CD4-positive, alpha-beta T cell (primary cell): ENCODE measurements around the gene OPCML. TPM values are rescaled to one million over a fixed set of nuclear protein-coding genes. Genes with fewer than 3 reads are reported as not detected.

Experiments
- ATAC-seq: fragments of 200-7000 bp; cut with Tn5 transposase; one replicate; pipeline ENCODE4 v1.10.0; 2022; ENCODE audit warnings: mild to moderate bottlenecking; ENCODE audit not compliant: poor library complexity
- CTCF ChIA-PET: fragments of 350-600 bp; sonication (Branson Sonifier 250); formaldehyde crosslinking; loops from one replicate; lab custom pipeline; 2021; ENCODE audit warnings: antibody characterized with exemption, inconsistent platforms; lab: Charles Lee
- POLR2A ChIA-PET: fragments of 350-600 bp; sonication (Branson Sonifier 250); formaldehyde crosslinking; loops from one replicate; lab custom pipeline; 2021; ENCODE audit warnings: antibody characterized with exemption, inconsistent platforms; lab: Charles Lee
- DNase-seq, 14 experiments: peaks; one replicate each; pipeline ENCODE4 v3.0.0-alpha.2; 2013 to 2020; ENCODE audit warnings: mixed read lengths in 2 of 14
- H3K27ac ChIP-seq, 2 donors: one replicate each; pipeline versions ENCODE4 v1.5.1 to v1.7.0; 2013; ENCODE audit warnings: low read length in 2 of 2, low read depth in 1 of 2, mild to moderate bottlenecking in 1 of 2
- H3K27me3 ChIP-seq, 2 experiments: 1 replicate in 1 of 2; 2 replicates in 1 of 2; pipeline versions ENCODE4 v1.6.1 to v1.7.0; 2013; ENCODE audit warnings: low read length in 2 of 2, control low read depth in 1 of 2, mild to moderate bottlenecking in 1 of 2, moderate library complexity in 1 of 2; ENCODE audit not compliant: insufficient read depth in 2 of 2, control insufficient read depth in 1 of 2
- H3K36me3 ChIP-seq: one replicate; pipeline ENCODE4 v1.6.1; 2013; ENCODE audit warnings: low read length, control low read depth; ENCODE audit not compliant: insufficient read depth
- H3K4me1 ChIP-seq: one replicate; pipeline ENCODE4 v1.6.1; 2013; ENCODE audit warnings: low read length, control low read depth; ENCODE audit not compliant: insufficient read depth
- H3K4me3 ChIP-seq: one replicate; pipeline ENCODE4 v1.5.1; 2013; ENCODE audit warnings: mild to moderate bottlenecking, low read length, moderate library complexity
- H3K9me3 ChIP-seq, 2 experiments: 1 replicate in 1 of 2; 2 replicates in 1 of 2; pipeline versions ENCODE4 v1.6.1 to v1.7.0; 2013; ENCODE audit warnings: low read length in 2 of 2, mild to moderate bottlenecking in 2 of 2, control low read depth in 1 of 2, moderate library complexity in 1 of 2; ENCODE audit not compliant: control insufficient read depth in 1 of 2, insufficient read depth in 1 of 2
- H3K27ac Mint-ChIP-seq: one replicate; pipeline ENCODE4 v1.8.0; 2020; ENCODE audit warnings: mixed read lengths
- H3K27me3 Mint-ChIP-seq: one replicate; pipeline ENCODE4 v1.8.0; 2021; ENCODE audit warnings: mixed read lengths
- H3K36me3 Mint-ChIP-seq: one replicate; pipeline ENCODE4 v1.8.0; 2021; ENCODE audit warnings: low read depth, mixed read lengths
- H3K4me1 Mint-ChIP-seq: one replicate; pipeline ENCODE4 v1.8.0; 2021; ENCODE audit warnings: low read depth, mixed read lengths
- H3K4me3 Mint-ChIP-seq: one replicate; pipeline ENCODE4 v1.8.0; 2020; ENCODE audit warnings: mild to moderate bottlenecking, mixed read lengths
- H3K9me3 Mint-ChIP-seq: one replicate; pipeline ENCODE4 v1.8.0; 2020; ENCODE audit warnings: mixed read lengths
- CTCF ChIP-seq: fragments of 200-600 bp; IDR thresholded peaks from one replicate; pipeline ENCODE4 v1.8.0; 2022; ENCODE audit warnings: antibody characterized with exemption, mild to moderate bottlenecking
- intact Hi-C, 2 experiments: fragments of 100-400 bp; cut with DNase I in 1 of 2; cut with micrococcal nuclease in 1 of 2; formaldehyde crosslinking; loops; one replicate each; pipeline versions ENCODE4 v1.15.1 to v1.9.0; 2023 to 2025; cut with DNase I, micrococcal nuclease
- total RNA-seq, 174 experiments: library from RNA in 2 of 174; stranded (reverse) in 2 of 174; gene quantifications; one replicate each; pipeline ENCODE4 v1.2.3 and lab custom pipeline; 2021 to 2026

OPCML gene
- total RNA-seq, 2 experiments from 2014 or later: not detected

DNA sequence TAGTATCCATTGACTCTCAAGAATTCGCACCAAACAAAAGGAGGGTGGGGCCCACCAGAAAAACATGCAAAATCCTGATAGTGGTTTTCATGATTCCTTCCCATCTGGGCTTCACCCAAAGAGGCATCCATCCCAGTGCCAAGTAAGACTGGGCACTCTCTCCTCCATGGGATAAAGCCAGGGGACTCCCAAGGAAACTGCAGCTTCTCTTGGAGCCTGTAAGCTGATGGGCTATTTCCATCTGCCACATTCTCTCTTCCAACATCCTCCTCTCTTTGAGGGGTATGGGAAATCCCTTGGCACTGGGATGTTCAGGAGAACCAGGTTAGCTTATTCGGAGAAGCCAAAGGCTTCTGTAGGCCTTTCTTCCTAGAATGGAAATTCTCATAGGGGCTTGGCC is 10.8 kb downstream of the OPCML start:
- no peaks in the 10 kb centered on the region for H3K27me3 ChIP-seq
- Mint-ChIP-seq H3K27me3 (peaks cover 5% of the 10 kb centered on the region), H3K9me3 (no peaks in the 10 kb centered on the region), H3K4me1 (no peaks in the 10 kb centered on the region), H3K27ac (no peak overlapping the region), H3K4me3 (no peak overlapping the region), H3K36me3 (no peaks in the 10 kb centered on the region)
- DNase-seq (no peak), ATAC-seq (no peak)
- no peak for TF ChIP-seq CTCF
- H3K9me3 ChIP-seq: peaks cover 0 to 13% of the 10 kb centered on the region in 2 experiments
- no peak overlapping the region for H3K27ac ChIP-seq
- H3K4me3 ChIP-seq: no peak overlapping the region
- ChIA-PET CTCF (no interaction called here), POLR2A (no interaction called here)
- no peaks in the 10 kb centered on the region for H3K4me1 ChIP-seq
- intact Hi-C loops: no loop called here
- no peaks in the 10 kb centered on the region for H3K36me3 ChIP-seq

- Histone ChIP-seq H3K27me3 (no peaks in the 10 kb centered on the region), H3K27ac (no peak overlapping the region), H3K4me1 (no peaks in the 10 kb centered on the region), H3K9me3 (peaks cover 0 to 15% of the 10 kb centered on the region in 2 experiments), H3K4me3 (no peak overlapping the region), H3K36me3 (no peaks in the 10 kb centered on the region)
- no peak for DNase-seq
- no peak overlapping the region for H3K4me3 Mint-ChIP-seq
- no peaks in the 10 kb centered on the region for H3K27me3 Mint-ChIP-seq
- ATAC-seq: no peak
- no peaks in the 10 kb centered on the region for H3K9me3 Mint-ChIP-seq
- CTCF ChIA-PET: no interaction called here
- POLR2A ChIA-PET: no interaction called here
- intact Hi-C loops: no loop called here
- TF ChIP-seq CTCF: no peak
- H3K27ac Mint-ChIP-seq: no peak overlapping the region
- H3K4me1 Mint-ChIP-seq: no peaks in the 10 kb centered on the region
- no peaks in the 10 kb centered on the region for H3K36me3 Mint-ChIP-seq
Observed at GRCh38 chr11:133520707-133521106, 11.6 kb downstream of the OPCML start.

DNA sequence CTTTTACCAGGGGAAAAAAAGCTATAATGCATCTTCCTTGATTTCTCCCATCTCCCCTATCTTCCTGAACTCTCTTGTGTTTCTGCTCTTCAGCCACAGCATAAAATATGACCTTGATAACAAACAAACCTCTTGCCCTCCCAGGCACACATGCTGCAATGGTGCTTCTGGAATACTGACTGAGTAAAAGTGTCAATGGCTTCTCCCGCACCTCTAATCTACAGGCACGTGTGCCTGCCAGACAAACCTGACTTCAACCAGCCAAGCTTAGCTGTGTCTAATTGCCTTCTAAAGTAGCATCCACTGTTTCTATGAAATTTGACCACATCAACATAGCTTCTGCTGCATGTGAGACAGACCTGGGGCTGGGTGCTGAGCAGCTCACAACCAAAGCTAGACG is 12.7 kb downstream of the OPCML start:
- Mint-ChIP-seq H3K4me3 (no peak overlapping the region), H3K27me3 (no peaks in the 10 kb centered on the region), H3K4me1 (no peaks in the 10 kb centered on the region), H3K9me3 (no peaks in the 10 kb centered on the region), H3K27ac (no peak overlapping the region), H3K36me3 (no peaks in the 10 kb centered on the region)
- CTCF ChIA-PET: no interaction called here
- ATAC-seq (no peak), DNase-seq (no peak)
- Histone ChIP-seq H3K9me3 (peaks cover 0 to 15% of the 10 kb centered on the region in 2 experiments), H3K4me1 (no peaks in the 10 kb centered on the region), H3K36me3 (no peaks in the 10 kb centered on the region), H3K4me3 (no peak overlapping the region), H3K27ac (no peak overlapping the region), H3K27me3 (no peaks in the 10 kb centered on the region)
- intact Hi-C loops: no loop called here
- TF ChIP-seq CTCF: no peak
- POLR2A ChIA-PET: no interaction called here
